ENCODE measurements around the gene MYCBP2.

- no peak for TF ChIP-seq POLR2A (IDR thresholded peaks at IDR 0.05)
- TF ChIP-seq CTCF (IDR thresholded peaks at IDR 0.05) = no peak
Observed at GRCh38 chr13:77040076-77040475, 286.8 kb downstream of the MYCBP2 start.

Measured in vagina (tissue), 2 donors.